Stimulated activated CD8-positive, alpha-beta memory T cell treated with anti-CD3 and anti-CD28 coated beads, Interleukin-7, amount 100 ng/mL, for 48 hours (primary cell): ENCODE measurements around the gene HYDIN.

Experiments
- DNase-seq, 2 donors: peaks; one replicate each; pipeline ENCODE4 v3.0.0-alpha.2; 2020; ENCODE audit warnings: low read depth in 1 of 2; ENCODE audit errors: extremely low read depth in 1 of 2

Gene HYDIN

DNA sequence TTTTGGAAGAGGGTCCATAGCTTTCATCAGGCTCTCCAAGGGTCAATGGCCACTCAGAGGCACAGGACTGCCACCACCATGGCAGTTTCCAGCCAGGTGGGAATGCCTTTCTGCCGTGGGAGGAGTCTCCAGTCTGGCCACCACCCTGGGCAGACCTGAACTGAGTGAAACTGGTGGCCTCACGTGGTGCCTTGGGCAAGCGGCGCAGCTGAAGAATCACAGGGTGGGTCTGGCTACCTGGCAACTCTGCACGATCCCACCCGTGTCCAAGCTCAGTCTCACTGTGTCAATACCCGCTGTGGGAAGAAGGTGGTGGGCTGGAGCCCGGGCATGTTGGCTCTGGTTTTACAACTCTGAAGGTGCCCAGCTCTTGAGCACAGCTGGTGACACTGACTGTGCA is 461.4 kb downstream of the HYDIN start:
- no peak for DNase-seq

DNA sequence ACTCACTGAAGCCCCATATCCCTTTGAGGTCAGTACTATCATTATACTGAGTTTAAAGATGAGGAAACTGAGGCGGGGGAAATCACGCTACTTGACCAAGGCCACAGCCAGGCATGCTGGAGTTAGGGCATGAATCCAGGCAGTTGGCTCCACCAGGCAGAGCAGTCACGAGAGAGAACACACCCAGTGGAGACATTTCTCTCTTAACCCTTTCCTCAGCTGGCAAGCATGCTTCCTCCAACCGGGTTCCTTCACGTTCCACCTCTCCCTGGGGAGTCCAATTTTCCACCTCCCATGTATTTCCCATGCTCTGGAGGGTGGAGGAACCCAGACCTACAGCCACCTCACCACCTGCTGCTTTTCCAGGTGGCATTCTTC is 462.3 kb downstream of the HYDIN start:
- DNase-seq: no peak

DNA sequence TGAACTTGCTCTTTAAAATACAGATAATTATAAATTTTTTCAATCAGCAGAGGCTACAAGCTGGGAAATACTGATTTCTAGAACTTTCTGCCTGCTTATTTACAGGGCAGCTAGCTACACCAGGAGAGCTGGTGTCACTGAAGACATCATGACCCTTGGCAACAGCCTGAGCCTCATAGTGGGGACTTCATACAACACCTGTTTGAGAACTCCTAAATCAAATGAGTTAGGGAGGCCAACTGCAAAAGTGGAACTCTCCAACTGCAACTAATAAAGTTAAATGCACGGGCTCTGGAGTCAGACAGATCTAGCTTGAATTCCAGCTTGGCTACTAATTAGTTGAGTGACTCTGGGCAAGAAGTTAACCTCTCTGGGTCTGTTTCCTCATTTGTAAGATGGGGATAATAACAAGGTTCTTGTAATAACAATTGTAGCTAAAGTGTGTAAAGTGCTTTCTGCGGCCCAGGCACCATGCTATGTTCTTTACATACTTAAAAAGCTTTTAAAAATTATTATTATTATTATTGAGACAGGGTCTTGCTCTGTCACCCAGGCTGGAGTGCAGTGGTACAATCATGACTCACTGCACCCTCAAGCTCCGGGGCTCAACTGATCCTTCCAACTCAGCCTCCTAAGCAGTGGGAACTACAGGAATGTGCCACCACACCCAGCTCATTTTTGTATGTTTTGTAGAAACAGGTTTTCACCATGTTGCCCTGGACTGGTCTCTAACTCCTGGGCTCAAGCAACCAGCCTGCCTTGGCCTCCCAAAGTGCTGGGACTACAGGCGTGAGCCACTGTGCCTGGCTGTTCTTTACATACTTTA is 462.9 kb downstream of the HYDIN start:
- DNase-seq: no peak

DNA sequence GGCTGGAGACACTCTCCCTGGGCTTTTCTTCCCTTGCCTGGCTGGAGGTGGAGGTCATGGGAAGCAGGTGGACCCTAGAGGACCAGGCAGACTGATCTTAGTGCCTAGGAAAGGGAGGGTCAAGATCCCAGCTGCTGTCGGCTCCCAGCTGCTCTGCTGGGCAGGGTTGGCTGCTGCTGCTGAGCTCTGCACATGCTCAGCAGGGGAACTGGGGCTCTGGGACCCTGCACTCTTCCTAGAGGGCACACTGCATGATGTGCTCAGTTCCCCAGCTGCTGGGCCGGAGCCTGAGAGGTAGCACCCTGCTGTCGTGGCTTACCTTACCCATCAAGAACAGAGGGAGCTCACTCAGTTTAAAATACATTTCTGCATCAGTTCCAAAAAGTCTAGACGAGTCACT is 463.9 kb downstream of the HYDIN start:
- DNase-seq: no peak

DNA sequence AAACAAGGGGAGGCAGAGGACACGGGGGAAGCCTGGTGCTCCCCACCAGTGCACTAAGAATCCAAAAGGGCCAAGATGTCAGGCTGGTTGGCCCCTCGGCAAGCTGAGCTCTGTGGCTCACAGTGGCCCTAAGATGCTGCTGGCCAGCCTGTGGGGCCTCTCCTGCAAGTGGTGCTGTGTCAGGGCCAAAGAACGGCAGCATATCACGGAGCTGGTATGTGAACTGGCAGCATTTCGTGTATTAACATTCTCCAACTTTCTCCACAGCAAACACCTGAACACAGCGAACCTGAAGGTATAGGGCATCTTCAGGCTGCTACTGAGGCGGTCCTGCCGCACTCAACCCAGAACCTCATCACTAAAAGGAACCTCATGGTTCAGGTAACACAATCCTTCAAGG is 464.3 kb downstream of the HYDIN start:
- no peak for DNase-seq

GRCh38 chr16:70765491-70765890 is 465.0 kb downstream of the HYDIN start:
- no peak for DNase-seq

DNA sequence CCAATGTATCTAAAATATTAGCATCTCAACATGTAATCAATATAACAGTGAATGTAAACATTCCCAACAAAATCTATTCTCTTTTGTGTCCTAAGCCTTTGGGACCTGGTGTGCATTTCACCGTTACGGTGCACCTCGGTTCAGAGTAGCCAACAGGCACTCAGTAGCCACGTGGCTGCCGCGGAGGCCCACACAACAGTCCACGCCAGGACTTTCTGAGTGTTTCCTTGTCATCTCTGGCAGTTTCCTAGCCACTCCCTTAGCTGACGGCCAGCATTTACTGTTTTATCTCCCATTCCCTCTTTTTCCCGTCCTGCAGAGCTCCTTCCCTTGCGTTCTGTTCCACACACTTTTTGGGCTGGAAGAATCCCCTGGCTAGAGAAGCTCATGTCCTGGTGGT is 465.9 kb downstream of the HYDIN start:
- DNase-seq: no peak

- no peak for DNase-seq
Observed at GRCh38 chr16:70760221-70760620, 470.3 kb downstream of the HYDIN start.

DNA sequence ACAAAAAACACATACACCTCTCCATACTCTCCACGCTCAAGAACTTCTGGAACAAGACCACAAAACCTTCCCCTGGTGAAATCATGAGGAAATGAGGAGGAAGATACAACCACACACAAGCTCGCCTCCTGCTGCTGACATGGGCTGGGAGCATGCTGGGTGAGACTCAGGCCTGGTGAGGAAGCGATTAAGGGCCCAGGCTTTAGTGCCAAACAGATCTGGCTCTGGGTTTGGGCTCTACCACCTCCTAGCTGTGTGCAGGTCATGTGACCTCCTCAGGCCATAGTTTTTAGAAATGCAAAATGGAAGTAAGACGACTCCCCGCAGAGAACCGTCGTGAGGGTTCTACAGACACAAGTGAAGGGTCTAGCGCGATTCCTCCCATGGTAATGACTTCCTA is 470.9 kb downstream of the HYDIN start:
- no peak for DNase-seq

DNA sequence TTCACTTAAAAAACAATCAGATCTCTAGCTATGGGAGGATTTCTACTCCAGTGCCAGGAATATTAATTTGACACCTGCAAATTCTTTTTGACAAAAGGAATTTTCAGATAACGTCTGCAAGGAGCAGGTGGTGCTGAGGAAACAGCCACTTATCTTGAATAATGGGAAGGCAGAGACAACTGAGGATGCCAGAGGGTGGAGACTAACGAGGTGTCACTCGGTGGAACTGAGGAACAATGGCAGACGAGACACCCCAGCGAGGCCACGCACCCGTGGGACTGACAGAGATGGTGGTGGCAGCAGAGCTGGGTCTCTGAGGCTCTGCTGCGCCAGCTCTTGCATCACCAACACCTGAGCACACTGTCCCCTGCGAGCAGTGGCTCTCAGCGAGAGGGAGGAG is 471.7 kb downstream of the HYDIN start:
- no peak for DNase-seq
